HepG2 (cell line): ENCODE measurements around the gene QPCT. TPM values are rescaled to one million over a fixed set of nuclear protein-coding genes. Genes with fewer than 3 reads are reported as not detected.

Source experiments
- ARNT ChIP-seq: fragments of 450-650 bp; IDR thresholded peaks from 2 replicates; pipeline ENCODE4 v1.6.1; 2017
- CCDC6 ChIP-seq: sonication (generic); formaldehyde crosslinking; IDR thresholded peaks from 2 replicates; pipeline ENCODE4 v1.8.1; 2022; ENCODE audit warnings: mild to moderate bottlenecking, missing genetic modification reagents, moderate library complexity
- DMAP1 ChIP-seq: IDR thresholded peaks from 2 replicates; pipeline ENCODE4 v1.6.1; 2016
- EED ChIP-seq: sonication (generic); formaldehyde crosslinking; IDR thresholded peaks from 2 replicates; pipeline ENCODE4 v1.5.0; 2020; ENCODE audit warnings: mild to moderate bottlenecking, missing genetic modification reagents
- ELF4 ChIP-seq: sonication (generic); formaldehyde crosslinking; IDR thresholded peaks from 2 replicates; pipeline ENCODE4 v1.5.0; 2020; ENCODE audit warnings: missing genetic modification reagents, mild to moderate bottlenecking, moderate library complexity, borderline replicate concordance
- FOXC1 ChIP-seq: sonication (generic); formaldehyde crosslinking; IDR thresholded peaks from 2 replicates; pipeline ENCODE4 v1.8.0; 2022; ENCODE audit warnings: mild to moderate bottlenecking, missing genetic modification reagents, borderline replicate concordance
- HNF4A ChIP-seq: sonication (generic); formaldehyde crosslinking; IDR thresholded peaks from 2 replicates; pipeline ENCODE4 v1.4.0; 2020; ENCODE audit warnings: missing genetic modification reagents
- KLF6 ChIP-seq: IDR thresholded peaks from 2 replicates; pipeline ENCODE4 v1.8.0; 2016; ENCODE audit warnings: missing biosample characterization, missing genetic modification reagents
- NR3C1 ChIP-seq: sonication (generic); formaldehyde crosslinking; IDR thresholded peaks from 2 replicates; pipeline ENCODE4 v1.4.0; 2020; ENCODE audit warnings: missing genetic modification reagents
- RBAK ChIP-seq: sonication (generic); formaldehyde crosslinking; IDR thresholded peaks from 2 replicates; pipeline ENCODE4 v1.5.1; 2020; ENCODE audit warnings: mild to moderate bottlenecking, missing genetic modification reagents
- SETDB1 ChIP-seq: sonication (generic); formaldehyde crosslinking; IDR thresholded peaks from 2 replicates; pipeline ENCODE4 v1.5.1; 2020; ENCODE audit warnings: missing genetic modification reagents, mild to moderate bottlenecking, borderline replicate concordance
- YEATS2 ChIP-seq: sonication (generic); formaldehyde crosslinking; IDR thresholded peaks from 2 replicates; pipeline ENCODE4 v1.4.0; 2020; ENCODE audit warnings: missing genetic modification reagents, borderline replicate concordance
- YY1 ChIP-seq: IDR thresholded peaks from 2 replicates; pipeline ENCODE4 v1.6.1; 2011; ENCODE audit warnings: low read length, low read depth, moderate library complexity, mild to moderate bottlenecking; ENCODE audit not compliant: insufficient read depth, insufficient replicate concordance
- ZNF292 ChIP-seq: sonication (generic); formaldehyde crosslinking; IDR thresholded peaks from 2 replicates; pipeline ENCODE4 v1.8.1; 2022; ENCODE audit warnings: mild to moderate bottlenecking, low read depth, missing genetic modification reagents, borderline replicate concordance
- ZNF468 ChIP-seq: sonication (generic); formaldehyde crosslinking; IDR thresholded peaks from 2 replicates; pipeline ENCODE4 v1.8.0; 2022; ENCODE audit warnings: mild to moderate bottlenecking, moderate library complexity, missing genetic modification reagents
- ZNF556 ChIP-seq: sonication (generic); formaldehyde crosslinking; IDR thresholded peaks from 2 replicates; pipeline ENCODE4 v1.4.0; 2020; ENCODE audit warnings: mild to moderate bottlenecking, missing genetic modification reagents, borderline replicate concordance
- ZNF577 ChIP-seq: sonication (generic); formaldehyde crosslinking; IDR thresholded peaks from 2 replicates; pipeline ENCODE4 v1.4.0; 2020; ENCODE audit warnings: mild to moderate bottlenecking, low read depth, missing genetic modification reagents, borderline replicate concordance
- polyA plus RNA-seq, 8 experiments: library from polyadenylated mRNA; depleted of rRNA in 3 of 8; stranded (reverse) in 7 of 8; unstranded in 1 of 8; fragments of >200 nt; fragmentation: Illumina TruSeq in 4 of 8; extraction: Trizol in 4 of 8; gene quantifications; 2 replicates each; pipeline versions ENCODE4 v1.2.1 to v1.2.3, GENCODE V29; 2011 to 2016; ENCODE audit warnings: low read depth in 4 of 8, missing spikeins in 1 of 8, mixed read lengths in 1 of 8; ENCODE audit not compliant: insufficient read depth in 1 of 8
- total RNA-seq, 5 experiments: library from RNA; depleted of rRNA; stranded (reverse); fragments of >200 nt; fragmentation: Illumina TruSeq; extraction: Trizol; gene quantifications; 2 replicates each; pipeline ENCODE4 v1.2.3, GENCODE V29; 2016; ENCODE audit warnings: low read depth in 1 of 5
- TF ChIP-seq, protein P1 (sequence below): sonication (generic); formaldehyde crosslinking; IDR thresholded peaks from 2 replicates; pipeline ENCODE4 v1.4.0; 2020; ENCODE audit warnings: missing genetic modification reagents
- TF ChIP-seq, protein P2 (sequence below): IDR thresholded peaks from 2 replicates; pipeline ENCODE4 v1.6.1; 2016; ENCODE audit warnings: control low read depth
- TF ChIP-seq, protein P3 (sequence below): IDR thresholded peaks from 2 replicates; pipeline ENCODE4 v1.6.1; 2016
- TF ChIP-seq, protein P4 (sequence below): sonication (generic); formaldehyde crosslinking; IDR thresholded peaks from 2 replicates; pipeline ENCODE4 v1.4.0; 2020; ENCODE audit warnings: missing genetic modification reagents
- TF ChIP-seq, protein P5 (sequence below): sonication (generic); formaldehyde crosslinking; IDR thresholded peaks from 2 replicates; pipeline ENCODE4 v1.5.1; 2020; ENCODE audit warnings: missing genetic modification reagents, mild to moderate bottlenecking, borderline replicate concordance
- TF ChIP-seq, protein P6 (sequence below): sonication (generic); formaldehyde crosslinking; IDR thresholded peaks from 2 replicates; pipeline ENCODE4 v1.5.0; 2020; ENCODE audit warnings: missing genetic modification reagents

Gene QPCT
- total and polyA plus RNA-seq, 2 of the 13 experiments (the other 11 are each of a cell fraction or from before 2014, with no cell fraction given), result 0.77 to 1.2 TPM

DNA sequence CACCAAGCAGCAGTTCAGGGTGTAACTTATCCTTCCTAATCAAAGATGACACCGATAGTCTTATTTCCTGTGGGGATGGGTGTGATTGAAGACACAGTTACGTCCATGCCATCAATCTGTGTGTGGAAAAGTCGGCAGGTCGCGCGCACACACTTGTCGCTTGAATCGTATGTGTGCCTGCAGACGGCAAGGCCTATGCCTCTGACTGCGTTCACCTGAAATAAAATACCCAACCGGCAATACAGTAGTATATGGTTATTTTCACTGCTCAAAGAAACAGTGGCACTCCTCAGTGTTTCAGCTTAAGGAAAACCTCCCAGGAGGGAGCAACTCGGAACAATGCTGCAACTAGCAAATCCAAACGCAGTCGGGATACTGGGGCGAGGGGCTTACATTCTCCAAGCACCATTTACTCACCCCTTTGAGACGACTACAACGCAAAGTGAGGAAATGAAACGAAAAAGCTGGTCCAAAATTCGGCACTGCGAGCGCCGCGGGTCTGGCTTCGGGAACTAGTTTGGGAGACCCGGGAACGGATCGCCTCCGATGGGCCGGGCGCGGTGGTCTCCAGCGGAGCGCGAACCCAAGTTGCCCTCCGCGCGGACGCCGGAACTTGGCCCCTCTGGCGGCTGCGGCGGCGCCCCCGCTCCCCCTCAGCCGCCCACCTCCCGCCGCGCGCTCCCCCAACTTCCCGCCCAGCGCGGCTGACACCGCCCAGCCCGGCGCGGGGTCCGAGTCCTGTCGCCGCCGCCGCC, 20.5 kb upstream of the QPCT start (continued):
- TF ChIP-seq ARNT (no peak), ZNF556 (no peak), EED (no peak), KLF6 (no peak), ZNF292 (CRISPR knock-in tag) (peak; percentile 20; the same call in 1 of the 2 replicates), CCDC6 (peak; percentile 62; the same call in 1 of the 2 replicates), ELF4 (CRISPR knock-in tag) (no peak), YY1 (peak; percentile 40), SETDB1 (no peak), YEATS2 (CRISPR knock-in tag) (no peak), ZNF577 (CRISPR knock-in tag) (no peak), DMAP1 (CRISPR knock-in tag) (0 out of 2 replicates have a peak, but pooled peaks have one; percentile 25), FOXC1 (CRISPR knock-in tag) (peak; percentile 76), NR3C1 (CRISPR knock-in tag) (no peak), HNF4A (CRISPR knock-in tag) (no peak), RBAK (CRISPR knock-in tag) (no peak), ZNF468 (no peak)
- TF ChIP-seq, protein P1, sequence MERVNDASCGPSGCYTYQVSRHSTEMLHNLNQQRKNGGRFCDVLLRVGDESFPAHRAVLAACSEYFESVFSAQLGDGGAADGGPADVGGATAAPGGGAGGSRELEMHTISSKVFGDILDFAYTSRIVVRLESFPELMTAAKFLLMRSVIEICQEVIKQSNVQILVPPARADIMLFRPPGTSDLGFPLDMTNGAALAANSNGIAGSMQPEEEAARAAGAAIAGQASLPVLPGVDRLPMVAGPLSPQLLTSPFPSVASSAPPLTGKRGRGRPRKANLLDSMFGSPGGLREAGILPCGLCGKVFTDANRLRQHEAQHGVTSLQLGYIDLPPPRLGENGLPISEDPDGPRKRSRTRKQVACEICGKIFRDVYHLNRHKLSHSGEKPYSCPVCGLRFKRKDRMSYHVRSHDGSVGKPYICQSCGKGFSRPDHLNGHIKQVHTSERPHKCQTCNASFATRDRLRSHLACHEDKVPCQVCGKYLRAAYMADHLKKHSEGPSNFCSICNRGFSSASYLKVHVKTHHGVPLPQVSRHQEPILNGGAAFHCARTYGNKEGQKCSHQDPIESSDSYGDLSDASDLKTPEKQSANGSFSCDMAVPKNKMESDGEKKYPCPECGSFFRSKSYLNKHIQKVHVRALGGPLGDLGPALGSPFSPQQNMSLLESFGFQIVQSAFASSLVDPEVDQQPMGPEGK (CRISPR knock-in tag), result peak; percentile 20; the same call in 1 of the 2 replicates
- TF ChIP-seq, protein P2, sequence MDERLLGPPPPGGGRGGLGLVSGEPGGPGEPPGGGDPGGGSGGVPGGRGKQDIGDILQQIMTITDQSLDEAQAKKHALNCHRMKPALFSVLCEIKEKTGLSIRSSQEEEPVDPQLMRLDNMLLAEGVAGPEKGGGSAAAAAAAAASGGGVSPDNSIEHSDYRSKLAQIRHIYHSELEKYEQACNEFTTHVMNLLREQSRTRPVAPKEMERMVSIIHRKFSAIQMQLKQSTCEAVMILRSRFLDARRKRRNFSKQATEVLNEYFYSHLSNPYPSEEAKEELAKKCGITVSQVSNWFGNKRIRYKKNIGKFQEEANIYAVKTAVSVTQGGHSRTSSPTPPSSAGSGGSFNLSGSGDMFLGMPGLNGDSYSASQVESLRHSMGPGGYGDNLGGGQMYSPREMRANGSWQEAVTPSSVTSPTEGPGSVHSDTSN (CRISPR knock-in tag), result no peak
- TF ChIP-seq, protein P3, sequence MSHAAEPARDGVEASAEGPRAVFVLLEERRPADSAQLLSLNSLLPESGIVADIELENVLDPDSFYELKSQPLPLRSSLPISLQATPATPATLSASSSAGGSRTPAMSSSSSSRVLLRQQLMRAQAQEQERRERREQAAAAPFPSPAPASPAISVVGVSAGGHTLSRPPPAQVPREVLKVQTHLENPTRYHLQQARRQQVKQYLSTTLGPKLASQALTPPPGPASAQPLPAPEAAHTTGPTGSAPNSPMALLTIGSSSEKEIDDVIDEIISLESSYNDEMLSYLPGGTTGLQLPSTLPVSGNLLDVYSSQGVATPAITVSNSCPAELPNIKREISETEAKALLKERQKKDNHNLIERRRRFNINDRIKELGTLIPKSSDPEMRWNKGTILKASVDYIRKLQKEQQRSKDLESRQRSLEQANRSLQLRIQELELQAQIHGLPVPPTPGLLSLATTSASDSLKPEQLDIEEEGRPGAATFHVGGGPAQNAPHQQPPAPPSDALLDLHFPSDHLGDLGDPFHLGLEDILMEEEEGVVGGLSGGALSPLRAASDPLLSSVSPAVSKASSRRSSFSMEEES (CRISPR knock-in tag), result no peak
- TF ChIP-seq, protein P4, sequence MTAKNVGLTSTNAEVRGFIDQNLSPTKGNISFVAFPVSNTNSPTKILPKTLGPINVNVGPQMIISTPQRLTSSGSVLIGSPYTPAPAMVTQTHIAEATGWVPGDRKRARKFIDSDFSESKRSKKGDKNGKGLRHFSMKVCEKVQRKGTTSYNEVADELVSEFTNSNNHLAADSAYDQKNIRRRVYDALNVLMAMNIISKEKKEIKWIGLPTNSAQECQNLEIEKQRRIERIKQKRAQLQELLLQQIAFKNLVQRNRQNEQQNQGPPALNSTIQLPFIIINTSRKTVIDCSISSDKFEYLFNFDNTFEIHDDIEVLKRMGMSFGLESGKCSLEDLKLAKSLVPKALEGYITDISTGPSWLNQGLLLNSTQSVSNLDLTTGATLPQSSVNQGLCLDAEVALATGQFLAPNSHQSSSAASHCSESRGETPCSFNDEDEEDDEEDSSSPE (CRISPR knock-in tag), result no peak
- TF ChIP-seq, protein P5, sequence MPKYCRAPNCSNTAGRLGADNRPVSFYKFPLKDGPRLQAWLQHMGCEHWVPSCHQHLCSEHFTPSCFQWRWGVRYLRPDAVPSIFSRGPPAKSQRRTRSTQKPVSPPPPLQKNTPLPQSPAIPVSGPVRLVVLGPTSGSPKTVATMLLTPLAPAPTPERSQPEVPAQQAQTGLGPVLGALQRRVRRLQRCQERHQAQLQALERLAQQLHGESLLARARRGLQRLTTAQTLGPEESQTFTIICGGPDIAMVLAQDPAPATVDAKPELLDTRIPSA (CRISPR knock-in tag), result no peak
- TF ChIP-seq, protein P6, sequence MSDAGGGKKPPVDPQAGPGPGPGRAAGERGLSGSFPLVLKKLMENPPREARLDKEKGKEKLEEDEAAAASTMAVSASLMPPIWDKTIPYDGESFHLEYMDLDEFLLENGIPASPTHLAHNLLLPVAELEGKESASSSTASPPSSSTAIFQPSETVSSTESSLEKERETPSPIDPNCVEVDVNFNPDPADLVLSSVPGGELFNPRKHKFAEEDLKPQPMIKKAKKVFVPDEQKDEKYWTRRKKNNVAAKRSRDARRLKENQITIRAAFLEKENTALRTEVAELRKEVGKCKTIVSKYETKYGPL (CRISPR knock-in tag), result no peak
